Small intestine (tissue), 7 donors: ENCODE measurements around the gene BATF. TPM values are rescaled to one million over a fixed set of nuclear protein-coding genes. Genes with fewer than 3 reads are reported as not detected.

Source experiments
- DNase-seq, 2 donors: peaks; one replicate each; pipeline versions ENCODE4 v3.0.0 to v3.0.0-alpha.2; 2013
- FAIRE-seq: peaks from 2 replicates; lab custom pipeline; 2012; peaks lifted over from hg19 to GRCh38; lab: Jason Lieb, UNC
- H3K27ac ChIP-seq, 3 donors: one replicate each; pipeline ENCODE4 v1.5.1; 2013; ENCODE audit warnings: low read length in 2 of 3, mild to moderate bottlenecking in 2 of 3, control low read depth in 1 of 3, inconsistent platforms in 1 of 3, low read depth in 1 of 3, moderate library complexity in 1 of 3
- H3K27me3 ChIP-seq, 3 donors: one replicate each; pipeline ENCODE4 v1.6.1; 2013; ENCODE audit warnings: low read length in 3 of 3, inconsistent platforms in 1 of 3; ENCODE audit not compliant: control insufficient read depth in 3 of 3, insufficient read depth in 3 of 3
- H3K36me3 ChIP-seq, 3 donors: one replicate each; pipeline ENCODE4 v1.6.1; 2013; ENCODE audit warnings: low read length in 3 of 3, inconsistent platforms in 1 of 3, low read depth in 1 of 3, mild to moderate bottlenecking in 1 of 3, moderate library complexity in 1 of 3; ENCODE audit not compliant: control insufficient read depth in 3 of 3, insufficient read depth in 2 of 3
- H3K4me1 ChIP-seq, 3 donors: one replicate each; pipeline ENCODE4 v1.6.1; 2013; ENCODE audit warnings: low read length in 2 of 3, inconsistent platforms in 1 of 3, low read depth in 1 of 3, mild to moderate bottlenecking in 1 of 3, moderate library complexity in 1 of 3; ENCODE audit not compliant: control insufficient read depth in 3 of 3, insufficient read depth in 2 of 3
- H3K4me3 ChIP-seq, 3 donors: one replicate each; pipeline ENCODE4 v1.5.1; 2013; ENCODE audit warnings: low read length in 3 of 3, control low read depth in 1 of 3, inconsistent platforms in 1 of 3, low read depth in 1 of 3, mild to moderate bottlenecking in 1 of 3, moderate library complexity in 1 of 3
- H3K9me3 ChIP-seq, 2 donors: one replicate each; pipeline ENCODE4 v1.6.1; 2013; ENCODE audit warnings: low read depth in 1 of 2, low read length in 1 of 2; ENCODE audit not compliant: control insufficient read depth in 2 of 2, insufficient read depth in 1 of 2
- WGBS, 3 donors: extraction: QIAGEN DNeasy Blood & Tissue Kit; methylation state at CpG; one replicate each; pipeline ENCODE4 v1.1.7; 2013; 5-methylcytosine and 5-hydroxymethylcytosine counted together
- polyA plus RNA-seq, 4 donors: library from polyadenylated mRNA; stranded (reverse) in 3 of 4; unstranded in 1 of 4; fragments of 200-250 nt in 3 of 4; fragments of 120-200 nt in 1 of 4; gene quantifications; one replicate each; pipeline versions ENCODE4 v1.2.1 to v1.2.3, GENCODE V29; 2013
- donor health status: healthy with polysubstance abuse.
- donor health status: control.
- donor health status: control.
- donor health status: Bipolar disorder and iron deficiency.
- donor health status: healthy.

BATF gene
- polyA plus RNA-seq, 4 donors: 0.74 to 5.9 (median 4.7) TPM

GRCh38 chr14:75531660-75532317 is 9.5 kb downstream of the BATF start:
- Histone ChIP-seq H3K9me3 (no peaks in the 10 kb centered on the region), H3K27me3 (peaks cover 0 to 2% (median 0%) of the 10 kb centered on the region in 3 donors), H3K27ac (no peak overlapping the region), H3K4me1 (peaks cover under 1 to 7% (median 2%) of the 10 kb centered on the region in 3 donors), H3K4me3 (no peak overlapping the region), H3K36me3 (no peaks in the 10 kb centered on the region)
- no peak for DNase-seq
- WGBS, 3 donors: 74 to 84% (median 78%) methylated on average over 5 of the region's 5 CpGs
- no peak for FAIRE-seq

GRCh38 chr14:75533791-75534555 is 11.7 kb downstream of the BATF start:
- peaks cover 2 to 7% (median 4%) of the 10 kb centered on the region in 3 donors for H3K4me1 ChIP-seq
- H3K27ac ChIP-seq: peak overlapping the region in 1 of 3 donors; percentile 3
- WGBS, 3 donors: 76 to 83% (median 76%) methylated on average over 5 of the region's 5 CpGs
- H3K36me3 ChIP-seq: no peaks in the 10 kb centered on the region
- no peak for FAIRE-seq
- H3K4me3 ChIP-seq: no peak overlapping the region
- H3K9me3 ChIP-seq: no peaks in the 10 kb centered on the region
- no peak for DNase-seq
- H3K27me3 ChIP-seq: peaks cover 0 to 2% (median 0%) of the 10 kb centered on the region in 3 donors

- WGBS, 3 donors: 82 to 86% (median 86%) methylated on average over 5 of the region's 5 CpGs
- FAIRE-seq: no peak
- peaks cover 2 to 7% (median 7%) of the 10 kb centered on the region in 3 donors for H3K4me1 ChIP-seq
- peak overlapping the region; percentile 32 to 69 (median 34) for H3K27ac ChIP-seq
- no peaks in the 10 kb centered on the region for H3K9me3 ChIP-seq
- DNase-seq: no peak
- peaks cover 0 to 2% (median 0%) of the 10 kb centered on the region in 3 donors for H3K27me3 ChIP-seq
- H3K36me3 ChIP-seq: no peaks in the 10 kb centered on the region
- no peak overlapping the region for H3K4me3 ChIP-seq
Observed at GRCh38 chr14:75535164-75535898, 13.1 kb downstream of the BATF start.

GRCh38 chr14:75537071-75537470 is 14.8 kb downstream of the BATF start:
- no peaks in the 10 kb centered on the region for H3K36me3 ChIP-seq
- H3K4me3 ChIP-seq: no peak overlapping the region
- no peaks in the 10 kb centered on the region for H3K9me3 ChIP-seq
- peaks cover 2 to 7% (median 7%) of the 10 kb centered on the region in 3 donors for H3K4me1 ChIP-seq
- H3K27me3 ChIP-seq: no peaks in the 10 kb centered on the region
- FAIRE-seq: no peak
- no peak for DNase-seq
- WGBS, 3 donors: 80 to 92% (median 89%) methylated on average over 4 of the region's 4 CpGs
- H3K27ac ChIP-seq: peak overlapping the region in 2 of 3 donors; percentile 50 to 51

GRCh38 chr14:75539162-75539560 is 16.9 kb downstream of the BATF start:
- H3K4me3 ChIP-seq: no peak overlapping the region
- WGBS, 3 donors: 80 to 95% (median 93%) methylated on average over 5 of the region's 5 CpGs

GRCh38 chr14:75539561-75540478 is 17.6 kb downstream of the BATF start:
- DNase-seq (no peak), FAIRE-seq (no peak)
- Histone ChIP-seq H3K9me3 (no peaks in the 10 kb centered on the region), H3K27me3 (no peaks in the 10 kb centered on the region), H3K4me1 (peaks cover 2 to 14% (median 14%) of the 10 kb centered on the region in 3 donors), H3K36me3 (no peaks in the 10 kb centered on the region), H3K4me3 (no peak overlapping the region), H3K27ac (peak overlapping the region in 1 of 3 donors; percentile 7)
- WGBS, 3 donors: 58 to 73% (median 66%) methylated on average over 17 of the region's 17 CpGs

More at GRCh38 chr14:75539162-75539560, 16.9 kb downstream of the BATF start:
- Histone ChIP-seq H3K27ac (peak overlapping the region in 1 of 3 donors; percentile 28), H3K36me3 (no peaks in the 10 kb centered on the region), H3K27me3 (no peaks in the 10 kb centered on the region), H3K9me3 (no peaks in the 10 kb centered on the region), H3K4me1 (peaks cover 2 to 14% (median 14%) of the 10 kb centered on the region in 3 donors)
- FAIRE-seq (no peak), DNase-seq (no peak)

GRCh38 chr14:75540479-75540851 is 18.2 kb downstream of the BATF start:
- no peaks in the 10 kb centered on the region for H3K36me3 ChIP-seq
- 59 to 74% (median 63%) methylated on average over 7 of the region's 7 CpGs for WGBS, 3 donors
- H3K27ac ChIP-seq: no peak overlapping the region
- H3K4me3 ChIP-seq: no peak overlapping the region
- no peak for FAIRE-seq
- no peaks in the 10 kb centered on the region for H3K27me3 ChIP-seq
- no peak for DNase-seq
- H3K4me1 ChIP-seq: peaks cover 0 to 14% (median 13%) of the 10 kb centered on the region in 3 donors
- H3K9me3 ChIP-seq: no peaks in the 10 kb centered on the region
